HFFc6 (cell line): ENCODE measurements around the gene TENM3. TPM values are rescaled to one million over a fixed set of nuclear protein-coding genes. Genes with fewer than 3 reads are reported as not detected.

Experiments
- DNase-seq: peaks from one replicate; pipeline ENCODE4 v3.0.0-alpha.2; 2018
- H3K27ac Mint-ChIP-seq: 2 replicates; pipeline ENCODE4 v1.8.0; 2020; ENCODE audit warnings: mild to moderate bottlenecking, mixed read lengths
- H3K27me3 Mint-ChIP-seq: 2 replicates; pipeline ENCODE4 v1.8.0; 2021; ENCODE audit warnings: mild to moderate bottlenecking, moderate library complexity, mixed read lengths; ENCODE audit not compliant: insufficient read depth
- H3K36me3 Mint-ChIP-seq: 2 replicates; pipeline ENCODE4 v1.8.0; 2021; ENCODE audit warnings: low read depth, mixed read lengths
- H3K4me1 Mint-ChIP-seq: 2 replicates; pipeline ENCODE4 v1.8.0; 2020; ENCODE audit warnings: low read depth, mixed read lengths
- H3K4me3 Mint-ChIP-seq: 2 replicates; pipeline ENCODE4 v1.8.0; 2020; ENCODE audit warnings: mild to moderate bottlenecking, moderate library complexity, mixed read lengths
- H3K9me3 Mint-ChIP-seq: 2 replicates; pipeline ENCODE4 v1.8.0; 2020; ENCODE audit warnings: mild to moderate bottlenecking, mixed read lengths
- CTCF ChIP-seq: fragments of 200-600 bp; sonication (generic); IDR thresholded peaks from 2 replicates; pipeline ENCODE4 v1.5.0; 2021; ENCODE audit warnings: antibody characterized with exemption, mild to moderate bottlenecking
- total RNA-seq, 6 experiments: library from RNA; stranded (reverse); fragmentation: NEBNext Ultra II Directional; extraction: Animal tissue kit (Norgen Biotek cat#: 25700); gene quantifications; 2 replicates in 1 of 6; 3 replicates in 5 of 6; pipeline ENCODE4 v1.2.3, GENCODE V29; 2021

Gene TENM3
- total RNA-seq, 6 experiments from 2014 or later: 31.1 to 52.1 (median 42.0) TPM

GRCh38 chr4:182314537-182314936 is 71.3 kb downstream of the TENM3 start:
- H3K9me3 Mint-ChIP-seq: peaks cover 22% of the 10 kb centered on the region
- no peak overlapping the region for H3K4me3 Mint-ChIP-seq
- no peaks in the 10 kb centered on the region for H3K27me3 Mint-ChIP-seq
- no peak for TF ChIP-seq CTCF
- no peak overlapping the region for H3K27ac Mint-ChIP-seq
- H3K4me1 Mint-ChIP-seq: peaks cover 4% of the 10 kb centered on the region; the same call in 1 of the 2 replicates
- peaks cover 24% of the 10 kb centered on the region for H3K36me3 Mint-ChIP-seq
- no peak for DNase-seq

DNA sequence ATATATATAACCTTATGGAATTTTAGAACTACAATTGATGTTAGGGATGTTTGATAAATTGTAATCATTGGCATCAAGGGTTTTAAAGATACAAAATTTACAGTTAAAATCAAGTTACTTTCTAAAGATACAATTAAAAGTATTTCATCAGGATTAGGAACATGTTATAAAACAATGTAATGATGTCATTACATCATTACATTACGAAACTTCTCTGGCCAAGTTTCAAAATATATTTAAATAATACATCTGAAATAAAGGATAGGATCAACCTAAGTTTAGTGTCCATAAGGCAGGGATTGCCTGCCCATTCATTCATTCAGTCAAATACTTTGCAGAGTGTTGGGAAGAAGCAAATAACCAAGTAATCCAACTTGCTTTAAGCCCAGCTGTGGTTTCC is 75.1 kb downstream of the TENM3 start:
- no peak overlapping the region for H3K27ac Mint-ChIP-seq
- no peaks in the 10 kb centered on the region for H3K27me3 Mint-ChIP-seq
- H3K9me3 Mint-ChIP-seq: peaks cover 22% of the 10 kb centered on the region
- DNase-seq: no peak
- H3K36me3 Mint-ChIP-seq: peaks cover 24% of the 10 kb centered on the region
- no peak for TF ChIP-seq CTCF
- no peaks in the 10 kb centered on the region for H3K4me1 Mint-ChIP-seq
- no peak overlapping the region for H3K4me3 Mint-ChIP-seq

DNA sequence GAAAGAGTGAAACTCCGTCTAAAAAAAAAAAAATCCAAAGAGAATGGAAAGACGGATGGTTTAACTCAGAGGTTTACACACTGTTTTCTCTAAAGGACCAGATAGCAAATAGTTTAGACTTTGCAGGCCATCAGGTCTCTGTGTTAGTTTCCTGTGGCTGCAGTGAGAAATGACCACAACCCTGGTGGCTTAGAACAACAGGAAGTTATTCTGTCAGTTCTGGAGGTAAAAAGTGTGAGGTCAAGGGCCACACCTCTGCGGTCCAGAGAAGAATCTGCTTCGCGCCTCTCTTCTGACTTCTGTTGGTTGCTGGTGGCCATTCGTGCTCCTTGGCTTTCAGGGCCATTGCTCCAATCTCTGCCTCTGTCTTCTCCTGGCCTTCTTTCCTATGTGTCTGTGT is 76.9 kb downstream of the TENM3 start:
- no peak overlapping the region for H3K27ac Mint-ChIP-seq
- H3K27me3 Mint-ChIP-seq: no peaks in the 10 kb centered on the region
- H3K4me1 Mint-ChIP-seq: no peaks in the 10 kb centered on the region
- DNase-seq: no peak
- H3K4me3 Mint-ChIP-seq: no peak overlapping the region
- H3K9me3 Mint-ChIP-seq: peaks cover 8% of the 10 kb centered on the region
- TF ChIP-seq CTCF: no peak
- peaks cover 15% of the 10 kb centered on the region for H3K36me3 Mint-ChIP-seq

DNA sequence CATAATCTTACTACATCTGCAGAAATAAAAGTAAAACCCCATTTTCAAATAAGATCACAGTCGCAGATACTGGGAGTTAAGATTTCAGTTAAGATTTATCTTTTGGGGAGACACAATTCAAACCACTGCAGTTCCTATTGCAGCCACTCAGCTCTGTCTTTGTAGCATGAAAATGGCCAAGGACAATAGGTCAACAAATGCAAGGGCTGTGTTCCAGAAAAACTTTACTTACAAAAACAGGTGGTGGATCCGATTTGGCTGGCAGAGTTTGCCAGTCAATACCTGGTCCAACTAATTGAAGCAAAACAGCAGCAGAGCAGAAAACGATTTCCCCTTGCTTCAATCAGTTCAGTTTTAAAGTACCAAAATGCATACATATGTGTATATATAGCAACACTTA is 77.4 kb downstream of the TENM3 start:
- H3K27ac Mint-ChIP-seq: no peak overlapping the region

DNA sequence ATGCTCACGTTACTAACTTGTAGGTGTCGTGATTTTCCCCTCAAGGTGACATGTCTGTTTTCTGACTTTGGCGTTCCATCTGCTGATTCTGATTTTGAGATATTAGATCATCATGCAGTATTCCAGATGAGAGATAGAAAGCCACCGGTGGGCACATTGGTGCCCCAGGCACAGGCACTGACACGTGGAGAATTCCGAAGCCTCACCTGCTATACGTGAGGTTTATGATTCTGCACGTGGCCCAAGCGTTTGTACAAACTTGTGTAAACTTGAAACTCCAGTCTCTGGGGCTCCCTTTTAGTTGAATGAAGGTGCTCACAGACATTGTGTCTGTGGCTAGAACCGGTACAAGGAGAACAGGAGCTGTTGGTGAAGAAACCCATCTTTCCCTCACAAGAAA is 81.1 kb downstream of the TENM3 start:
- H3K9me3 Mint-ChIP-seq: no peaks in the 10 kb centered on the region
- no peak overlapping the region for H3K27ac Mint-ChIP-seq
- peaks cover under 1% of the 10 kb centered on the region; the same call in 1 of the 2 replicates for H3K4me1 Mint-ChIP-seq
- no peak for DNase-seq
- H3K27me3 Mint-ChIP-seq: no peaks in the 10 kb centered on the region
- no peak overlapping the region for H3K4me3 Mint-ChIP-seq
- peaks cover 13% of the 10 kb centered on the region; the same call in 1 of the 2 replicates for H3K36me3 Mint-ChIP-seq
- TF ChIP-seq CTCF: no peak

More for the DNA sequence above, 77.4 kb downstream of the TENM3 start:
- DNase-seq: no peak
- TF ChIP-seq CTCF: no peak
- H3K4me1 Mint-ChIP-seq: no peaks in the 10 kb centered on the region
- no peaks in the 10 kb centered on the region for H3K27me3 Mint-ChIP-seq
- no peak overlapping the region for H3K4me3 Mint-ChIP-seq
- peaks cover 3% of the 10 kb centered on the region for H3K9me3 Mint-ChIP-seq
- H3K36me3 Mint-ChIP-seq: peaks cover 11% of the 10 kb centered on the region

DNA sequence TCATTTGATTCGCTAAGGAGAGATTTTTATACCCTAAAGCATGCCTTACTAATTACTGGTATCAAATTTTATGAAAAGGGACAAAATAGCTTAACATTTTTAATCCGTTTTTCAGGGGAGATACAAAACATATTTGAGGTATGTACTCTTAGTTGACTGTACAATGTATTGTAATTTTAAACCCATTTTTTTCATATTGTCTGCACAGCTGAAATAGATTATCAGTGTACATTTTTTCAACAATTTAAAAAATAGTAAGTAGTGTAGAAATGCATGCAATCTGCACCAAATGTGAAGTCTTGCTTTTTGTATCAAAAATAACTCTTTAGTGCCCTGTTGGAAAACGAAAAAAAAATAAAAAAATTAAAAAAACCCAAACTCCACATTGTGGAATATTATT is 82.2 kb downstream of the TENM3 start:
- Mint-ChIP-seq H3K9me3 (no peaks in the 10 kb centered on the region), H3K4me3 (no peak overlapping the region), H3K27ac (no peak overlapping the region), H3K27me3 (no peaks in the 10 kb centered on the region), H3K4me1 (peaks cover 12% of the 10 kb centered on the region; the same call in 1 of the 2 replicates), H3K36me3 (peaks cover 16% of the 10 kb centered on the region)
- no peak for TF ChIP-seq CTCF
- no peak for DNase-seq
